DOHH2 (cell line): ENCODE measurements around the gene CFAP61.

Experiments
- H3F3A ChIP-seq: fragments of 200-600 bp; sonication (generic), shearing (Covaris generic); 2 replicates; pipeline ENCODE4 v1.6.0; 2016; ENCODE audit warnings: antibody characterized with exemption, mild to moderate bottlenecking; ENCODE audit not compliant: control insufficient read depth, insufficient read depth
- H3K27ac ChIP-seq: fragments of 200-600 bp; sonication (generic); 2 replicates; pipeline ENCODE4 v1.5.1; 2014; ENCODE audit warnings: low read depth, mild to moderate bottlenecking, low read length, moderate library complexity
- H3K27me3 ChIP-seq: fragments of 200-600 bp; sonication (generic); 2 replicates; pipeline ENCODE4 v1.6.1; 2014; ENCODE audit warnings: mild to moderate bottlenecking, low read length, mixed read lengths; ENCODE audit not compliant: control insufficient read depth
- H3K36me3 ChIP-seq: fragments of 200-600 bp; sonication (generic); 2 replicates; pipeline ENCODE4 v1.6.1; 2014; ENCODE audit warnings: mild to moderate bottlenecking, low read length, moderate library complexity, mixed read lengths; ENCODE audit not compliant: control insufficient read depth
- H3K4me1 ChIP-seq: fragments of 200-600 bp; sonication (generic); 2 replicates; pipeline ENCODE4 v1.6.1; 2014; ENCODE audit warnings: mild to moderate bottlenecking, low read length, mixed read lengths; ENCODE audit not compliant: control insufficient read depth
- H3K4me2 ChIP-seq: fragments of 200-600 bp; sonication (generic); 2 replicates; pipeline ENCODE4 v1.6.0; 2014; ENCODE audit warnings: mild to moderate bottlenecking, low read length, moderate library complexity
- H3K4me3 ChIP-seq: fragments of 200-600 bp; sonication (generic); 2 replicates; pipeline ENCODE4 v1.5.1; 2014; ENCODE audit warnings: mild to moderate bottlenecking, low read length, mixed read lengths
- H3K79me2 ChIP-seq: fragments of 200-600 bp; sonication (generic); 2 replicates; pipeline ENCODE4 v1.6.1; 2014; ENCODE audit warnings: mild to moderate bottlenecking, low read length, mixed read lengths; ENCODE audit not compliant: control insufficient read depth
- H3K9me2 ChIP-seq: fragments of 200-600 bp; sonication (generic); replicated peaks from 2 replicates; pipeline ENCODE4 v1.6.1; 2014; ENCODE audit warnings: mild to moderate bottlenecking, low read length, mixed read lengths; ENCODE audit not compliant: control insufficient read depth
- H3K9me3 ChIP-seq: fragments of 200-600 bp; sonication (generic); 2 replicates; pipeline ENCODE4 v1.6.1; 2014; ENCODE audit warnings: antibody characterized with exemption, low read length, mixed read lengths; ENCODE audit not compliant: control insufficient read depth, insufficient read depth
- H4K20me1 ChIP-seq: fragments of 200-600 bp; sonication (generic); 2 replicates; pipeline ENCODE4 v1.6.0; 2014; ENCODE audit warnings: low read depth, mild to moderate bottlenecking, antibody characterized with exemption, low read length, moderate library complexity; ENCODE audit not compliant: control insufficient read depth, insufficient read depth
- EZH2phosphoT487 ChIP-seq: fragments of 200-600 bp; sonication (generic); IDR thresholded peaks from 2 replicates; pipeline ENCODE4 v1.6.1; 2017; ENCODE audit warnings: borderline replicate concordance, mild to moderate bottlenecking, antibody characterized with exemption, low read length, moderate library complexity, mixed read lengths
- TF ChIP-seq, protein P1 (sequence below): fragments of 200-600 bp; sonication (generic); IDR thresholded peaks from one replicate; pipeline ENCODE4 v1.5.1; 2014; ENCODE audit warnings: antibody characterized with exemption, mild to moderate bottlenecking, low read depth, low read length; ENCODE audit not compliant: poor library complexity, severe bottlenecking

The CFAP61 gene

DNA sequence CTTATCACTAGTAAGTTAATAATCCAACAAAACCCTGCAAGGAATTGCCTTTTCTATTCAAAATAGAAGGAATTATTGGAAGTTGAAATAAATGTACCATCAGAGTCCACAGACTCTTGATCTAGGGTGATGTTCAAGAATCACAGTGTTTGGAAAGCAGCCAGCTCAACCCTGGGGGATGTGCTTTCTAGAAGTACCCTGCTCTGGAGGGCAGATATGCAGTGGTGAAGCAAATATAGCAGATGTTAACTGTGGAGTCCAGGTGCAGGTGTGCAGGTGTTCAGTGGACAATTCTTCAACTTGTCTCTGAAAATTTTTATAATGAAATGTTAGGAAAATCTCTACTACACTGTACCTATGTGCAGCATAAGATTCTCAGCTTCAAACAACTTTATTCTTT lies 306.5 kb downstream of the CFAP61 start:
- no peak overlapping the region for H3K4me3 ChIP-seq

DNA sequence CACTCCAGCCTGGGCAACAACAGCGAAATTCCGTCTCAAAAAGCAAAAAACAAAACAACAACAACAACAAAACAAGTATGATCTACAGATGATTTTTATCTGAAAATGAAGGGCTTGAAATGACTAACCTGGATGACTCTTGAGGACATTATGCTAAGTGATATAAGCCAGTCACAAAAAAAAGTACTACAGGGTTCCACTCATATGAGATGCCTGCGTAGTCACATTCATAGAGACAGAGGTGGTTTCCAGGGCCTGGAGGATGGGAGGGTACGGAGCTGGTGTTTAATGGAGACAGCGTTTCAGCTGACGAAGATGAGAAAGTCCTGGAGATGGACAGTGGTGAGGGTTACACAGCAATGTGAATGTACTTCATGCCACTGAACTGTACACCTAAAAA lies 307.3 kb downstream of the CFAP61 start:
- Histone ChIP-seq H3K9me2 (no peaks in the 10 kb centered on the region), H4K20me1 (no peaks in the 10 kb centered on the region), H3K4me1 (no peaks in the 10 kb centered on the region), H3K9me3 (peaks cover 4% of the 10 kb centered on the region; the same call in 1 of the 2 replicates), H3K36me3 (no peaks in the 10 kb centered on the region), H3K4me3 (no peak overlapping the region), H3K79me2 (no peaks in the 10 kb centered on the region), H3K27me3 (peaks cover 19% of the 10 kb centered on the region), H3K27ac (no peak overlapping the region), H3K4me2 (no peak overlapping the region), H3F3A (peaks cover 4% of the 10 kb centered on the region; the same call in 1 of the 2 replicates)
- TF ChIP-seq, protein P1, sequence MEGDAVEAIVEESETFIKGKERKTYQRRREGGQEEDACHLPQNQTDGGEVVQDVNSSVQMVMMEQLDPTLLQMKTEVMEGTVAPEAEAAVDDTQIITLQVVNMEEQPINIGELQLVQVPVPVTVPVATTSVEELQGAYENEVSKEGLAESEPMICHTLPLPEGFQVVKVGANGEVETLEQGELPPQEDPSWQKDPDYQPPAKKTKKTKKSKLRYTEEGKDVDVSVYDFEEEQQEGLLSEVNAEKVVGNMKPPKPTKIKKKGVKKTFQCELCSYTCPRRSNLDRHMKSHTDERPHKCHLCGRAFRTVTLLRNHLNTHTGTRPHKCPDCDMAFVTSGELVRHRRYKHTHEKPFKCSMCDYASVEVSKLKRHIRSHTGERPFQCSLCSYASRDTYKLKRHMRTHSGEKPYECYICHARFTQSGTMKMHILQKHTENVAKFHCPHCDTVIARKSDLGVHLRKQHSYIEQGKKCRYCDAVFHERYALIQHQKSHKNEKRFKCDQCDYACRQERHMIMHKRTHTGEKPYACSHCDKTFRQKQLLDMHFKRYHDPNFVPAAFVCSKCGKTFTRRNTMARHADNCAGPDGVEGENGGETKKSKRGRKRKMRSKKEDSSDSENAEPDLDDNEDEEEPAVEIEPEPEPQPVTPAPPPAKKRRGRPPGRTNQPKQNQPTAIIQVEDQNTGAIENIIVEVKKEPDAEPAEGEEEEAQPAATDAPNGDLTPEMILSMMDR, result no peak
- TF ChIP-seq EZH2phosphoT487, result no peak

More for the DNA sequence above, 306.5 kb downstream of the CFAP61 start:
- peaks cover 5% of the 10 kb centered on the region; the same call in 1 of the 2 replicates for H3K9me3 ChIP-seq
- no peaks in the 10 kb centered on the region for H4K20me1 ChIP-seq
- no peaks in the 10 kb centered on the region for H3K9me2 ChIP-seq
- no peak overlapping the region for H3K4me2 ChIP-seq
- no peak overlapping the region for H3K27ac ChIP-seq
- no peaks in the 10 kb centered on the region for H3K4me1 ChIP-seq
- no peaks in the 10 kb centered on the region for H3K36me3 ChIP-seq
- no peaks in the 10 kb centered on the region for H3K79me2 ChIP-seq
- H3K27me3 ChIP-seq, result peaks cover 19% of the 10 kb centered on the region
- TF ChIP-seq, protein P1, result no peak
- H3F3A ChIP-seq, result peaks cover 4% of the 10 kb centered on the region; the same call in 1 of the 2 replicates

GRCh38 chr20:20360464-20360863 lies 308.1 kb downstream of the CFAP61 start:
- H3K79me2 ChIP-seq, result no peaks in the 10 kb centered on the region
- peaks cover 4% of the 10 kb centered on the region; the same call in 1 of the 2 replicates for H3F3A ChIP-seq
- no peak overlapping the region for H3K4me2 ChIP-seq
- no peak overlapping the region for H3K27ac ChIP-seq
- TF ChIP-seq, protein P1, result peak; percentile 86
- TF ChIP-seq EZH2phosphoT487, result no peak
- no peaks in the 10 kb centered on the region for H3K4me1 ChIP-seq
- H3K9me2 ChIP-seq, result no peaks in the 10 kb centered on the region
- no peak overlapping the region for H3K4me3 ChIP-seq
- no peaks in the 10 kb centered on the region for H3K9me3 ChIP-seq
- H4K20me1 ChIP-seq, result no peaks in the 10 kb centered on the region
- no peaks in the 10 kb centered on the region for H3K36me3 ChIP-seq
- H3K27me3 ChIP-seq, result peaks cover 19% of the 10 kb centered on the region
